ENCODE data around the gene AMOTL2.

The AMOTL2 gene

GRCh38 chr3:134366221-134366927 is 7.9 kb downstream of the AMOTL2 start:
- DNase-seq (ENCODE audit: low read depth, low spot score) = no peak

GRCh38 chr3:134365766-134366065 is 8.5 kb downstream of the AMOTL2 start:
- no peak for DNase-seq (ENCODE audit: low read depth, low spot score)

- DNase-seq (ENCODE audit: low read depth, low spot score) = no peak
These were observed 9.1 kb downstream of the AMOTL2 start for GRCh38 chr3:134364936-134365765.

GRCh38 chr3:134364061-134364935 is 9.9 kb downstream of the AMOTL2 start:
- peak; percentile 63 for DNase-seq (ENCODE audit: low read depth, low spot score)

- no peak for DNase-seq (ENCODE audit: low read depth, low spot score)
These were observed 10.9 kb downstream of the AMOTL2 start for GRCh38 chr3:134363381-134363755.

GRCh38 chr3:134362670-134363380 is 11.4 kb downstream of the AMOTL2 start:
- DNase-seq (ENCODE audit: low read depth, low spot score) = no peak

- DNase-seq (ENCODE audit: low read depth, low spot score) = no peak
These were observed 12.0 kb downstream of the AMOTL2 start for GRCh38 chr3:134362221-134362620.

- no peak for DNase-seq (ENCODE audit: low read depth, low spot score)
These were observed 12.9 kb downstream of the AMOTL2 start for GRCh38 chr3:134361162-134361835.

GRCh38 chr3:134360046-134360445 is 14.2 kb downstream of the AMOTL2 start:
- no peak for DNase-seq (ENCODE audit: low read depth, low spot score)

GRCh38 chr3:134359121-134360010 is 14.9 kb downstream of the AMOTL2 start:
- DNase-seq (ENCODE audit: low read depth, low spot score) = no peak

GRCh38 chr3:134357914-134358811 is 16.1 kb downstream of the AMOTL2 start:
- peak; percentile 77 for DNase-seq (ENCODE audit: low read depth, low spot score)

GRCh38 chr3:134357261-134357913 is 16.9 kb downstream of the AMOTL2 start:
- no peak for DNase-seq (ENCODE audit: low read depth, low spot score)

- DNase-seq (ENCODE audit: low read depth, low spot score) = no peak
These were observed 17.7 kb downstream of the AMOTL2 start for GRCh38 chr3:134356411-134357040.

GRCh38 chr3:134355416-134355815 is 18.8 kb downstream of the AMOTL2 start:
- DNase-seq (ENCODE audit: low read depth, low spot score) = no peak

- DNase-seq (ENCODE audit: low read depth, low spot score) = no peak
These were observed 19.5 kb downstream of the AMOTL2 start for GRCh38 chr3:134354612-134355251.

GRCh38 chr3:134353831-134354611 is 20.2 kb downstream of the AMOTL2 start:
- no peak for DNase-seq (ENCODE audit: low read depth, low spot score)

Measured in brain pericyte (primary cell).